GM13976 (cell line): Measurements from ENCODE around the gene VDAC2.
A peak's percentile ranks its signal among the peaks of the same experiment; 100 is the strongest.

ENCODE experiments used
- DNase-seq: peaks from one replicate; pipeline ENCODE4 v3.0.0; 2012; ENCODE audit warnings: low spot score
- CTCF ChIP-seq: IDR thresholded peaks from 2 replicates; pipeline ENCODE4 v1.5.1; 2012; ENCODE audit warnings: borderline replicate concordance, mild to moderate bottlenecking; ENCODE audit not compliant: insufficient read depth; ENCODE audit errors: extremely low read depth, missing control alignments, control extremely low read depth
- in situ Hi-C: fragments of 300-500 bp; cut with MboI; formaldehyde crosslinking; loops from one replicate; pipeline ENCODE4 v1.12.0; 2022; ENCODE audit warnings: low sequenced_read_pairs, mixed read lengths, inconsistent platforms; ENCODE audit not compliant: unreplicated experiment

VDAC2 gene

GRCh38 chr10:75234683-75235374 is 24.2 kb downstream of the VDAC2 start:
- peak; percentile 38 for TF ChIP-seq CTCF
- in situ Hi-C loops, result loop anchor here (25.0 kb wide), 2 partner anchors 473 to 973 kb away; no protein-coding TSS in a partner anchor
- no peak for DNase-seq

GRCh38 chr10:75235375-75236177 is 25.0 kb downstream of the VDAC2 start, which contains the start of gene COMTD1:
Gene COMTD1 (minus strand): TSS chr10:75235957. CDS start chr10:75235928, 29 bp downstream.
- peak; percentile 100 for TF ChIP-seq CTCF
- peak; percentile 97 for DNase-seq
- in situ Hi-C loops, result loop anchor here (25.0 kb wide), 2 partner anchors 473 to 973 kb away; no protein-coding TSS in a partner anchor

GRCh38 chr10:75236178-75236825 is 25.7 kb downstream of the VDAC2 start:
- TF ChIP-seq CTCF, result no peak
- in situ Hi-C loops, result loop anchor here (25.0 kb wide), 2 partner anchors 474 to 974 kb away; no protein-coding TSS in a partner anchor
- DNase-seq, result no peak

GRCh38 chr10:75238182-75239095 is 27.8 kb downstream of the VDAC2 start:
- in situ Hi-C loops, result loop anchor here (25.0 kb wide), 2 partner anchors 476 to 976 kb away; no protein-coding TSS in a partner anchor
- no peak for TF ChIP-seq CTCF
- DNase-seq, result no peak

- no peak for DNase-seq
- in situ Hi-C loops, result loop anchor here (25.0 kb wide), 2 partner anchors 477 to 977 kb away; no protein-coding TSS in a partner anchor
- TF ChIP-seq CTCF, result no peak
Observed at GRCh38 chr10:75239096-75239790, 28.6 kb downstream of the VDAC2 start.
